Stimulated activated CD8-positive, alpha-beta memory T cell treated with anti-CD3 and anti-CD28 coated beads, Interleukin-4, amount 100 ng/mL, for 1 hour (primary cell): ENCODE measurements around the gene TFF2.

ENCODE experiments used
- DNase-seq, 2 donors: peaks; one replicate each; pipeline ENCODE4 v3.0.0-alpha.2; 2020; ENCODE audit warnings: low read depth in 2 of 2, low spot score in 1 of 2

TFF2 gene

GRCh38 chr21:42306366-42307035 lies 44.3 kb downstream of the TFF2 start:
- no peak for DNase-seq

DNA sequence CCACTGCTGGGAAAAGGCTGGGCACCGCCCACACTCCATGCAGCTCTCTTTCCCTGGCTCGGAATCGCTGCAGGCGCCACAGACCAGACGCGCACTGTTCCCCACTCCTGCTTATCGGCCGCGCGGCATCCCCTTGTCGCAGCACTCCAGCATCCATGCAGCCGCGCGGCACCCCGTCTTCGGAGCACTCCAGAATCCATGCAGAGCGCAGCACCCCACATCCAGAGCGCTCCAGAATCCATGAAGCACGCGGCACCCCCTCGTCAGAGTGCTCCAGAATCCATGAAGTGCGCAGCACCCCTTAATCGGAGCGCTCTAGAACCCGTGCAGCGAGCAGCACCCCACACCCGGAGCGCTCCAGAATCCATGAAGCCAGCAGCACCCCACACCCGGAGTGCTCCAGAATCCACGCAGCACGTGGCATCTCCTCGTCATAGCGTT lies 45.1 kb downstream of the TFF2 start:
- no peak for DNase-seq

- DNase-seq: no peak
Measured at GRCh38 chr21:42304556-42305454, 46.0 kb downstream of the TFF2 start.

GRCh38 chr21:42303443-42303842 lies 47.4 kb downstream of the TFF2 start:
- no peak for DNase-seq

DNA sequence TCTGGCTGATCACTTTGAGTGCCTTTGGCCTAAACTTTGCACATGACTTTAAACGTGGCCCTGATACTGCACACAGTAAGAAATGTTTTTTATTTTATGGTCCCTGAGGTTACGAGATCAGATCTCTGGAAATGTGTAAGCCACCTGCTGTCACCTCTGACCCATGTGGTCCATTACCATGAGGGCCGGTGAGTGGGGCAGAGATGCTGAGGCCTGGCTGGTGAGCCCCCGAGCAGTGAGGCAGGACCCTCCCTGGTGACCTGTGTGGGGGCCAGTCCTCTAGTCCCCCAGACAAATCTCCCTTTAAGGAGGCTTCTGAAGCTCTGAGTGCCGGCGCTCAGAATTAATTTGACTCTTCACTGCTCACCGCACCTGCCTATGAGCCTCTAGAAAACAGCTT lies 48.0 kb downstream of the TFF2 start:
- DNase-seq: no peak

GRCh38 chr21:42302076-42302650 lies 48.6 kb downstream of the TFF2 start:
- no peak for DNase-seq

DNA sequence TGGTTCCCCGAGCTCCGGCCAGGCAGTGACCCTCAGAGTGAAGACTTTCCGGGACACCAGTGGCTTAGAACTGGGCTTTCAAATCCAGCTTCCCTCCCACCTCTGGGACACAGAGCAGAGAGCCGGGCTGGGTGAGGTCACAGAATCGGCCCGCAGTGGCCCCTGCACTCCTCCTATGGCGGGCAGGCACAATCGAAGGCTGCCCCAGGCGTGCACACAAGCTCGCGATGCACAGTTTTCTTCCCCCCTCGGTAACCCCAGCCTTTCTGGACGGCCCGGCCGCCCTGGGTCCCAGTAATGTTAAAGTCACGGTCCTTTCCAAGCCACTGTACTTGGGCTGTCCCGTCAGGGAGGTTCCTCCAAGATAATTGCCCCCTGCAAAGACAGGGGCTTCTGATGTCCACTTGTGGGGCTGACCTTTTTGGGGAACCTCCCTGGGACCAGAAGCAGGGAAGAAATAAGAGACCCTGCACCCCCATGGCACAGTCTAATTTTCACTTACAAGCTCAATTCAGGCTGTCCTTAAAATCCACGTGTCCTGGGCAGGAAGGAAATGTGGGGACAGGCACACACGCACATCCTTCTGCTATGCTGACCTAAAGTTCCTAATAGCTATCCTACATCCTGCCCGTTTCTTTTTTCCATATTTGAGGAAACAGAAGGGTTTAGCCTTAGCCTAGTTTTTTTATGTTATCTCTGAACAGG lies 49.3 kb downstream of the TFF2 start:
- no peak for DNase-seq

- DNase-seq: no peak
Measured at GRCh38 chr21:42300956-42301355, 49.8 kb downstream of the TFF2 start.

- DNase-seq: no peak
Measured at GRCh38 chr21:42300045-42300583, 50.7 kb downstream of the TFF2 start.

DNA sequence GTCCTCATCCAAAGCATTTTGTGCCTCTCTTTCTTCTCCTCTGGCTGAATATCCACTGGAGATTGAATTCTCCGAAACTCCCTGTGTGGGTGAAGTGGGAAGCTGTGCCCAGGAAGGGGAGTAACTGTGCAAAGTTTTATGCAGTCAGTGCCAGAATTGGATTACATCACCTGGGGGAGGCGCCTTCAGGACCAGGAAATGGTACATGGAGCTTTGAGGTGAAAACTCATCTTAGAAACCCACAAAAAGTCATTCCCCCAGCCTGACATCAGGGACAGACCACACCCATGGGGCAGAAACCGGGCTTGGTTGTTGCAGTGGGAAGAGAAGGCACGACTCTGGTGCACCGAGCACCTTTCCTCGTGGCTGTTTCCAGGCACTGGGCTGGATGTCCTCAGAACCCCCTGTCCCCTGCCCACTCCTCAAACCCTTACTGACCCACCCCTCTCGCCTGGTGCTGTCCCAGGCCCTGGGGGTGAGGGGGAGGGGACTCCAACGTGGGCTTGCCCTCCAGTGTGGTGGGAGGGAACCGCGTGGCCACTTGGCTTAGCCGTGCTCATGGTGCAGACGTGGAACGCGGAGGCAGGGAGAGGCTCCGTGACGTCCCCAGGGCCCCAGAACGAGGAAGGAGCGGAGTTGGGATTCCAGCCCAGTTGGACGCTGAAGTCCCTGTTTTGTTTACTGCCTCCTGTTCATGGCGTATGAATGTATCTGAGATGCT lies 51.3 kb downstream of the TFF2 start:
- no peak for DNase-seq

DNA sequence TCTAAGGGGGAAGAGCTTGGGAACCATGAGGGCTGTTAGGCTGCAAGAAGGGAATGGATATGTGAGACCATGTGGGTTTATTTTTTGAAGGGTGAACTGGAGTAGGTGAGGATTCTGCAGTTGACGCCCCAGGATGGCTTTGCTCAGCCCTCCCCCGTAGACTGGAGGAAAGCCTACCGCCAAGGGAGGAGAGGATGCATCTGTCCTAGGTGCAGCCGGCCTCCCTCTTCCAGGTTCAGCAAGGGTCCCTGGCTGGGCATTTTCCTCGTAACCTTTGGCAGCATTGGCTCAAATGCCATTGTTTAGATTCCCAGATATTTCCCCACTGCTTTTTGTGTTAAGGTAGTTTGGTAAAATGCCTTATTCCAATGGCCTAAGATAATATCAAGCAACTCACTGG lies 52.1 kb downstream of the TFF2 start:
- no peak for DNase-seq

DNA sequence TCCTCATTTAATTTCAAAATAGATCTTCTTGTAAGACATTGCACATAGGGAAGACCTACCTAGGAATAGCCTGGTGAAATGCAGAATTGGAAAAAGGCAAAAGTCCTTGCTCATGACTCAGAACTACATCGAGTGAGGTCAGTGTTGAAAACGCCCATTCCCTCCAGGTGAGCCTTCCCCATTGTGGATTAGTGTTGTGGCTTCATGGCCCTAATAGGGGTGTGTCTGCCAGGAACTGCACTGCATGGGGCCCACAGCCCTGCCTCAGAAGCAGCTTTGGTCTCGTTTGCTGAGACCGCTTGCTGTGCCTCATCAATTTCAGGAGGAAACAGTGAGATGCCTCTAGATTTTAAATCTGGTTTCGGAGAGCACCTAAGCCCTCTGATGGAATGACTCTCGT lies 52.6 kb downstream of the TFF2 start:
- DNase-seq: no peak

GRCh38 chr21:42297377-42297776 lies 53.4 kb downstream of the TFF2 start:
- no peak for DNase-seq

DNA sequence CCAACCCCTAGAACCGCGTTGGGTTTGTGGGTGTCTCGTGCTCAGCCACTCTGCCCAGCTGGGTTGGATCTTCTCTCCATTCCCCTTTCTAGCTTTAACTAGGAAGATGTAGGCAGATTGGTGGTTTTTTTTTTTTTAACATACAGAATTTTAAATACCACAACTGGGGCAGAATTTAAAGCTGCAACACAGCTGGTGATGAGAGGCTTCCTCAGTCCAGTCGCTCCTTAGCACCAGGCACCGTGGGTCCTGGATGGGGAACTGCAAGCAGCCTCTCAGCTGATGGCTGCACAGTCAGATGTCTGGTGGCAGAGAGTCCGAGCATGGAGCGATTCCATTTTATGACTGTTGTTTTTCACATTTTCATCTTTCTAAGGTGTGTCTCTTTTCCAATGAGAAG lies 54.3 kb downstream of the TFF2 start:
- DNase-seq: no peak
